Parathyroid adenoma (tissue), 2 donors: ENCODE data around the gene ADA.

Experiments used
- H2AFZ ChIP-seq: fragments of 300-600 bp; sonication (generic); one replicate; pipeline ENCODE4 v1.7.0; 2017; ENCODE audit warnings: antibody characterized with exemption, mild to moderate bottlenecking
- H3K27ac ChIP-seq: fragments of 300-600 bp; sonication (generic); one replicate; pipeline ENCODE4 v1.7.0; 2017
- H3K27me3 ChIP-seq: fragments of 300-600 bp; sonication (generic); one replicate; pipeline ENCODE4 v1.7.0; 2017; ENCODE audit warnings: low read length; ENCODE audit not compliant: control insufficient read depth, insufficient read depth
- H3K36me3 ChIP-seq: fragments of 300-600 bp; sonication (generic); one replicate; pipeline ENCODE4 v1.7.0; 2017; ENCODE audit warnings: low read length; ENCODE audit not compliant: control insufficient read depth, insufficient read depth
- H3K4me1 ChIP-seq: fragments of 300-600 bp; sonication (generic); one replicate; pipeline ENCODE4 v1.7.0; 2017; ENCODE audit warnings: control low read depth
- H3K4me2 ChIP-seq: fragments of 300-600 bp; sonication (generic); one replicate; pipeline ENCODE4 v1.7.0; 2017; ENCODE audit warnings: low read length
- H3K4me3 ChIP-seq: fragments of 300-600 bp; sonication (generic); one replicate; pipeline ENCODE4 v1.7.0; 2017; ENCODE audit warnings: low read depth, low read length
- H3K79me2 ChIP-seq: fragments of 300-600 bp; sonication (generic); one replicate; pipeline ENCODE4 v1.7.0; 2017; ENCODE audit warnings: control low read depth
- H3K9ac ChIP-seq: fragments of 300-600 bp; sonication (generic); one replicate; pipeline ENCODE4 v1.7.0; 2017; ENCODE audit warnings: mild to moderate bottlenecking
- H3K9me3 ChIP-seq: fragments of 300-600 bp; sonication (generic); one replicate; pipeline ENCODE4 v1.7.0; 2017; ENCODE audit warnings: low read length; ENCODE audit not compliant: control insufficient read depth
- CTCF ChIP-seq: fragments of 300-600 bp; sonication (generic); IDR thresholded peaks from one replicate; pipeline ENCODE4 v1.7.0; 2017; ENCODE audit warnings: antibody characterized with exemption, mild to moderate bottlenecking
- donor health status: primary hyperparathyroidism.

ADA gene

GRCh38 chr20:44695674-44696300 lies 44.3 kb upstream of the ADA start:
- TF ChIP-seq CTCF = no peak
- Histone ChIP-seq H3K4me2 (no peak overlapping the region), H3K36me3 (no peaks in the 10 kb centered on the region), H3K9me3 (no peaks in the 10 kb centered on the region), H3K4me1 (peaks cover under 1% of the 10 kb centered on the region), H3K4me3 (no peak overlapping the region), H3K9ac (no peak overlapping the region), H3K79me2 (no peaks in the 10 kb centered on the region), H3K27ac (no peak overlapping the region), H2AFZ (no peak overlapping the region), H3K27me3 (no peaks in the 10 kb centered on the region)

GRCh38 chr20:44695295-44695673 lies 43.8 kb upstream of the ADA start:
- no peak overlapping the region for H3K4me3 ChIP-seq
- H3K4me1 ChIP-seq = no peaks in the 10 kb centered on the region
- no peak overlapping the region for H3K9ac ChIP-seq
- no peaks in the 10 kb centered on the region for H3K9me3 ChIP-seq
- no peak overlapping the region for H2AFZ ChIP-seq
- no peaks in the 10 kb centered on the region for H3K27me3 ChIP-seq
- TF ChIP-seq CTCF = no peak
- H3K4me2 ChIP-seq = no peak overlapping the region
- H3K79me2 ChIP-seq = no peaks in the 10 kb centered on the region
- H3K27ac ChIP-seq = no peak overlapping the region
- no peaks in the 10 kb centered on the region for H3K36me3 ChIP-seq

- Histone ChIP-seq H3K9me3 (no peaks in the 10 kb centered on the region), H3K9ac (no peak overlapping the region), H3K4me1 (no peaks in the 10 kb centered on the region), H2AFZ (no peak overlapping the region), H3K27me3 (no peaks in the 10 kb centered on the region), H3K4me2 (no peak overlapping the region), H3K36me3 (no peaks in the 10 kb centered on the region), H3K4me3 (no peak overlapping the region), H3K27ac (no peak overlapping the region), H3K79me2 (no peaks in the 10 kb centered on the region)
- no peak for TF ChIP-seq CTCF
These were observed 42.7 kb upstream of the ADA start for GRCh38 chr20:44694159-44694558.

- Histone ChIP-seq H3K27ac (no peak overlapping the region), H3K27me3 (no peaks in the 10 kb centered on the region), H3K79me2 (no peaks in the 10 kb centered on the region), H2AFZ (no peak overlapping the region), H3K4me2 (no peak overlapping the region), H3K9ac (no peak overlapping the region), H3K9me3 (no peaks in the 10 kb centered on the region), H3K4me3 (no peak overlapping the region), H3K36me3 (no peaks in the 10 kb centered on the region), H3K4me1 (no peaks in the 10 kb centered on the region)
- no peak for TF ChIP-seq CTCF
These were observed 42.1 kb upstream of the ADA start for GRCh38 chr20:44693627-44694026.

- TF ChIP-seq CTCF = no peak
- H3K4me3 ChIP-seq = no peak overlapping the region
- no peak overlapping the region for H3K27ac ChIP-seq
- H3K36me3 ChIP-seq = no peaks in the 10 kb centered on the region
- H3K27me3 ChIP-seq = no peaks in the 10 kb centered on the region
- no peak overlapping the region for H3K9ac ChIP-seq
- no peaks in the 10 kb centered on the region for H3K79me2 ChIP-seq
- H3K4me2 ChIP-seq = no peak overlapping the region
- H3K4me1 ChIP-seq = no peaks in the 10 kb centered on the region
- no peaks in the 10 kb centered on the region for H3K9me3 ChIP-seq
- H2AFZ ChIP-seq = no peak overlapping the region
These were observed 41.5 kb upstream of the ADA start for GRCh38 chr20:44692932-44693480.
